Subcutaneous preadipocyte (primary cell): ENCODE data around the gene ADARB1. TPM values are rescaled to one million over a fixed set of nuclear protein-coding genes. Genes with fewer than 3 reads are reported as not detected.

ENCODE experiments used
- total RNA-seq: library from RNA; depleted of rRNA; stranded (reverse); fragments of >200 nt; gene quantifications from 2 replicates; pipeline ENCODE4 v1.2.3, GENCODE V29; 2012

Gene ADARB1, protein sequence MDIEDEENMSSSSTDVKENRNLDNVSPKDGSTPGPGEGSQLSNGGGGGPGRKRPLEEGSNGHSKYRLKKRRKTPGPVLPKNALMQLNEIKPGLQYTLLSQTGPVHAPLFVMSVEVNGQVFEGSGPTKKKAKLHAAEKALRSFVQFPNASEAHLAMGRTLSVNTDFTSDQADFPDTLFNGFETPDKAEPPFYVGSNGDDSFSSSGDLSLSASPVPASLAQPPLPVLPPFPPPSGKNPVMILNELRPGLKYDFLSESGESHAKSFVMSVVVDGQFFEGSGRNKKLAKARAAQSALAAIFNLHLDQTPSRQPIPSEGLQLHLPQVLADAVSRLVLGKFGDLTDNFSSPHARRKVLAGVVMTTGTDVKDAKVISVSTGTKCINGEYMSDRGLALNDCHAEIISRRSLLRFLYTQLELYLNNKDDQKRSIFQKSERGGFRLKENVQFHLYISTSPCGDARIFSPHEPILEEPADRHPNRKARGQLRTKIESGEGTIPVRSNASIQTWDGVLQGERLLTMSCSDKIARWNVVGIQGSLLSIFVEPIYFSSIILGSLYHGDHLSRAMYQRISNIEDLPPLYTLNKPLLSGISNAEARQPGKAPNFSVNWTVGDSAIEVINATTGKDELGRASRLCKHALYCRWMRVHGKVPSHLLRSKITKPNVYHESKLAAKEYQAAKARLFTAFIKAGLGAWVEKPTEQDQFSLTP
- 3.3 and 5.7 TPM in 2 replicates for total RNA-seq

DNA sequence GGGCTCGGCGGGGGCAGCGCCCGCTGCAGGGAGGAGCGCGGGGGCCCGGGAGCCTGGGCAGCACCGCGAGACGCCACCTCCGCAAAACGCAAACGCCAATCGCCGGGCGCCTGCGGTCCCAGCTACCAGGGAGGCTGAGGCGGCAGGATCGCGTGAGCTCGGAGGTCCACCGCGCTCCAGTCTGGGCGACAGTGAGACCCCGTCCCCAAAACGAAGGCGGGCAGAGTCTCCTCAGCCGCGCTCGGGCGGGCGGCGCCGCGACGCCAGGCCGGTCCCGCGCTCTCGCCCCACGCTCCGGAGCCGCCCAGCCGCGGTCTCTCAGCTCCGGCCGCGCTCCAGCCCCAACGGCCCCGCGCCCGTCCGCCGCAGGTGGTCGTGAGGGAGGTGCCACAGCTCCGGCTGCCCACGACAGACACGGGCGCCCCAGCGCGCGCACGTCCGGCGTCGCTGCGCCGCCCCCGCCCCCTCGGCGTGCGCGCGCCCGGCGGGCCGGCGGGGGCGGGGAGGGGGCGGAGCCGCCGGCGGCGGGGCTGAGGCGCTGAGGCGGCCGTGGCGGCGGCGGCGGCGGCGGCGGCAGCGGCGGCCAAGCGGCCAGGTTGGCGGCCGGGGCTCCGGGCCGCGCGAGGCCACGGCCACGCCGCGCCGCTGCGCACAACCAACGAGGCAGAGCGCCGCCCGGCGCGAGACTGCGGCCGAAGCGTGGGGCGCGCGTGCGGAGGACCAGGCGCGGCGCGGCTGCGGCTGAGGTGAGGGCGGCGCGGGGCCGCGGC lies at the start of gene ADARB1:
Gene ADARB1 (plus strand): TSS at position 533 of the 770 bp plus-strand sequence. CDS start 97,077 bp downstream, outside the sequence.

Other genes starting within 250 kb of the ADARB1 start
- 108 and 111 TPM in 2 replicates for gene PTTG1IP, start 200.9 kb upstream of the ADARB1 start, total RNA-seq
- not detected in 2 replicates for gene ITGB2, start 153.7 kb upstream of the ADARB1 start, total RNA-seq
- 17.6 and 22.1 TPM in 2 replicates for gene SLX9, start 134.6 kb upstream of the ADARB1 start, total RNA-seq
- gene POFUT2, start 213.3 kb downstream of the ADARB1 start, total RNA-seq = 15.4 and 22.7 TPM in 2 replicates